HepG2 (cell line): ENCODE measurements around the gene SLC2A4.

Source experiments
- CTCF ChIP-seq: sonication (generic); formaldehyde crosslinking; IDR thresholded peaks from 2 replicates; pipeline ENCODE4 v1.5.0; 2020; ENCODE audit warnings: mild to moderate bottlenecking, missing genetic modification reagents, moderate library complexity
- FOXK2 ChIP-seq: fragments of 450-650 bp; IDR thresholded peaks from 2 replicates; pipeline ENCODE4 v1.6.1; 2016
- POLR2AphosphoS5 ChIP-seq: IDR thresholded peaks from 2 replicates; pipeline ENCODE4 v1.6.1; 2012; ENCODE audit warnings: low read depth, low read length
- RAD21 ChIP-seq: fragments of 450-650 bp; formaldehyde crosslinking; IDR thresholded peaks from 2 replicates; pipeline ENCODE4 v1.5.0; 2020; ENCODE audit warnings: mild to moderate bottlenecking
- RBFOX2 ChIP-seq: fragments of 200-400 bp; formaldehyde crosslinking; IDR thresholded peaks from 2 replicates; pipeline ENCODE4 v1.6.1; 2017; ENCODE audit warnings: low read depth, mild to moderate bottlenecking, low read length
- REST ChIP-seq, 2 experiments: IDR thresholded peaks; 2 replicates each; pipeline ENCODE4 v1.6.1; 2011 to 2012; ENCODE audit warnings: low read length in 2 of 2, borderline replicate concordance in 1 of 2, low read depth in 1 of 2, mild to moderate bottlenecking in 1 of 2, moderate library complexity in 1 of 2
- YY1 ChIP-seq: IDR thresholded peaks from 2 replicates; pipeline ENCODE4 v1.6.1; 2011; ENCODE audit warnings: low read length, low read depth, moderate library complexity, mild to moderate bottlenecking; ENCODE audit not compliant: insufficient read depth, insufficient replicate concordance
- ZNF362 ChIP-seq: sonication (generic); formaldehyde crosslinking; IDR thresholded peaks from 2 replicates; pipeline ENCODE4 v1.4.0; 2020; ENCODE audit warnings: missing genetic modification reagents, mild to moderate bottlenecking, borderline replicate concordance
- ZNF513 ChIP-seq: sonication (generic); formaldehyde crosslinking; conservative IDR thresholded peaks from 2 replicates; pipeline ENCODE4 v1.5.0; 2020; ENCODE audit warnings: missing genetic modification reagents
- TF ChIP-seq, protein P1 (sequence below): sonication (generic); formaldehyde crosslinking; IDR thresholded peaks from 2 replicates; pipeline ENCODE4 v1.8.1; 2023; ENCODE audit warnings: mild to moderate bottlenecking, missing genetic modification reagents, borderline replicate concordance
- TF ChIP-seq, protein P2 (sequence below): sonication (generic); formaldehyde crosslinking; IDR thresholded peaks from 2 replicates; pipeline ENCODE4 v1.4.0; 2020; ENCODE audit warnings: missing genetic modification reagents

- TF ChIP-seq YY1 (peak; percentile 38), RBFOX2 (no peak), RAD21 (CRISPR knock-in tag) (peak; percentile 99), POLR2AphosphoS5 (no peak), ZNF513 (CRISPR knock-in tag) (no peak), REST (IDR thresholded peaks at IDR 0.05; ENCODE audit: borderline replicate concordance in 1 of 2, low read depth in 1 of 2, low read length in 2 of 2) (no peak), ZNF362 (CRISPR knock-in tag) (no peak), CTCF (peak; percentile 98), FOXK2 (no peak)
- TF ChIP-seq, protein P1, sequence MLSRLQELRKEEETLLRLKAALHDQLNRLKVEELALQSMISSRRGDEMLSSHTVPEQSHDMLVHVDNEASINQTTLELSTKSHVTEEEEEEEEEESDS (CRISPR knock-in tag) = 0 out of 2 replicates have a peak, but pooled peaks have one; percentile 49
- TF ChIP-seq, protein P2, sequence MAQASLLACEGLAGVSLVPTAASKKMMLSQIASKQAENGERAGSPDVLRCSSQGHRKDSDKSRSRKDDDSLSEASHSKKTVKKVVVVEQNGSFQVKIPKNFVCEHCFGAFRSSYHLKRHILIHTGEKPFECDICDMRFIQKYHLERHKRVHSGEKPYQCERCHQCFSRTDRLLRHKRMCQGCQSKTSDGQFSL (CRISPR knock-in tag) = no peak
Observed at GRCh38 chr17:7280519-7281073, 922 bp upstream of the SLC2A4 start.
